GM12873 (cell line): ENCODE results near the gene LIN28B.

Source experiments
- TF ChIP-seq, protein P1 (sequence below): IDR thresholded peaks from 2 replicates; pipeline ENCODE4 v1.5.1; 2012; ENCODE audit warnings: low read depth, mild to moderate bottlenecking, moderate library complexity, low read length, control low read depth; ENCODE audit not compliant: insufficient read depth; ENCODE audit errors: missing control alignments

The LIN28B gene

DNA sequence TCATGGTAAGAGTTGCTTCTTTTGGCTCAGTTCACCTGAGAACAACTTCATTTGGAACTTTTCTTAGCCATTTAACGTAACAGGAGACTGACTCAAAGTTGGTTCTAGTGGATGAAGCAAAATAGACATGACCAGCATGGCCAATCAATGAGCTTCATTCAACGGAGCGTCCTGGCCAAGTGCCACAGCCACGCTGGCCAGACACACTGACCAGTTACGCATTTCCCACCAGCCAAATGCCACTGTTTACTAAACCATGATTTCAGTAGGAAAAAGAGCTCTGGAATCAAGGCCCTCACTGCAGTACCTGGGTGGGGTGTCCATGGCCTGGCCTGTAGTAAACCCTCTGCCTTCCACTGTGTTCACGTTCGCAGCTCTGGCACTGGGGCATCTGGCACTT is 142.5 kb downstream of the LIN28B start:
- TF ChIP-seq, protein P1, sequence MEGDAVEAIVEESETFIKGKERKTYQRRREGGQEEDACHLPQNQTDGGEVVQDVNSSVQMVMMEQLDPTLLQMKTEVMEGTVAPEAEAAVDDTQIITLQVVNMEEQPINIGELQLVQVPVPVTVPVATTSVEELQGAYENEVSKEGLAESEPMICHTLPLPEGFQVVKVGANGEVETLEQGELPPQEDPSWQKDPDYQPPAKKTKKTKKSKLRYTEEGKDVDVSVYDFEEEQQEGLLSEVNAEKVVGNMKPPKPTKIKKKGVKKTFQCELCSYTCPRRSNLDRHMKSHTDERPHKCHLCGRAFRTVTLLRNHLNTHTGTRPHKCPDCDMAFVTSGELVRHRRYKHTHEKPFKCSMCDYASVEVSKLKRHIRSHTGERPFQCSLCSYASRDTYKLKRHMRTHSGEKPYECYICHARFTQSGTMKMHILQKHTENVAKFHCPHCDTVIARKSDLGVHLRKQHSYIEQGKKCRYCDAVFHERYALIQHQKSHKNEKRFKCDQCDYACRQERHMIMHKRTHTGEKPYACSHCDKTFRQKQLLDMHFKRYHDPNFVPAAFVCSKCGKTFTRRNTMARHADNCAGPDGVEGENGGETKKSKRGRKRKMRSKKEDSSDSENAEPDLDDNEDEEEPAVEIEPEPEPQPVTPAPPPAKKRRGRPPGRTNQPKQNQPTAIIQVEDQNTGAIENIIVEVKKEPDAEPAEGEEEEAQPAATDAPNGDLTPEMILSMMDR = no peak

DNA sequence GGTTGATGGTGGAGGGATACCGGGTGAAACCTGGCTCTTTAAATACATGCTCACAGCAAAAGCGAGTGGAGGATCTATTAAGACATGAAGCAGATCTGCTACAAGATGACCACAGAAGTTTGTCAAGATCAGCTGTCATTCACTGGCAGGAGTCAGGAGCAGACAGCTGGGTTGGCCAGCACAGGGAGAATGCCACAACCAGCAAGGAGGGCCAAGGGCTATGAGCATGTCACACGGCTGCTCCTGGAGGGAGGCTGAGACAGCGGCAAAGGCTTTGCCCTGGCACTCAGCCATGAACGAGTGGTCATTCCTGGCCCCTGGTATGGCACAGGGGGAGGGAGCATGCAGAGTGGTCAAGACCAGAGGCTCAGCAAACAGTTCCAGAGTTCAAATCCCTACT is 145.3 kb downstream of the LIN28B start:
- TF ChIP-seq, protein P1 = no peak

DNA sequence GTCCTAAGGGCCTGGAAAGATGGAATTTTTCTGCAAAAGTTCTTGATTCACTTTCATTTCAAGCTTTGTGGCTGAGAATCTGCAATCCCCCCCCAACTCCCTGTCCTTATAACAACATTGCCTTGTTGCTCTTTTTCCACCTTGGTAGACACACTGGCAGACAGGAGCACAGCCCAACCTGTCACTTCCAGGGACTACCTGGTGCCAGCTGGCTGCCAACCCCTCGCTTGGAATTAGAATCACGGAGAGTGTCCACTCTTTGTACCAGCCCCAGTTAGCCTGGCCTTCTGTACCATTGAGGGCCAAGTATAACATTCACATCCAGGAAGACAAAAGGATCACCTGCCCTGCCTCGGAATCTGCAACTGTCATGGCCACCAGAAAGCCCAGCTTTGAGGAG is 148.2 kb downstream of the LIN28B start:
- TF ChIP-seq, protein P1 = no peak

DNA sequence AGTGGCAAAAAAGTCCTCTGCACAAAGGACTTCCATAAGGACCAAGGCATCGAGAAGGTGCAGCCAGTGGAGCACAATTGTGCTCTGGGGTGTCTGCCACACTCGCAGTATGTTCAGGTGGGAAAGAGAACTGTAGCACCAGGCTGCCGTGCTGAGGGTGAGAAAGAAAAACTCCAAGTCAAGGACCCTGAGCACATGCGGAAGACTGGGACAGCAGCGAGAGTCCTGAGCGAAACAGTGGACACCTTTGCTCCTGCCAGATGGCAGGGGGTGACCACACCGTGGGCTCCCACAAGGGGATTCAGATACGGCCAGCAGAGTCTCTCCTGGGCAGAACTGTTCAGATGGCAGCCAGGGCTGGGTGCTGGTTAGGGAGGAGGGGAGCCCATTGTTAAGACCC is 149.4 kb downstream of the LIN28B start:
- TF ChIP-seq, protein P1 = no peak

DNA sequence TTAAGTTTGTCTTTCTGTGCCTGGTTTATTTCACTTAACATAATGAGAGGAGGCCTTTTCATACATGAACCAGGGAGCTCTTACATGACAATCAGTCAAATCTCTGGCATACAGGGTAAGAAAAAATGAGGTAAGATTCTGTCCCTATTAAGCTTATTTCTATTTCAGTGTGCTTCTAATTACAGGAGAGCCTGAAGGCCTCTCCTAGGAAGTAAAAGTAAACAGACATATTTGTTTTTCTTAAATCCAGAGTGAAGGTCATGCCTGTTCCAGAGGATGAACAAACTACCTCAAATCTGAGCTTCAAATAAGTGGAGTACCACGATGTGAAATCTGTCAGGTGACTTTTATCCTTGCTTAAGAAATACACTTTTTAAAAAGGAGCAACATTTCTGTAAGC is 150.3 kb downstream of the LIN28B start:
- TF ChIP-seq, protein P1 = no peak

DNA sequence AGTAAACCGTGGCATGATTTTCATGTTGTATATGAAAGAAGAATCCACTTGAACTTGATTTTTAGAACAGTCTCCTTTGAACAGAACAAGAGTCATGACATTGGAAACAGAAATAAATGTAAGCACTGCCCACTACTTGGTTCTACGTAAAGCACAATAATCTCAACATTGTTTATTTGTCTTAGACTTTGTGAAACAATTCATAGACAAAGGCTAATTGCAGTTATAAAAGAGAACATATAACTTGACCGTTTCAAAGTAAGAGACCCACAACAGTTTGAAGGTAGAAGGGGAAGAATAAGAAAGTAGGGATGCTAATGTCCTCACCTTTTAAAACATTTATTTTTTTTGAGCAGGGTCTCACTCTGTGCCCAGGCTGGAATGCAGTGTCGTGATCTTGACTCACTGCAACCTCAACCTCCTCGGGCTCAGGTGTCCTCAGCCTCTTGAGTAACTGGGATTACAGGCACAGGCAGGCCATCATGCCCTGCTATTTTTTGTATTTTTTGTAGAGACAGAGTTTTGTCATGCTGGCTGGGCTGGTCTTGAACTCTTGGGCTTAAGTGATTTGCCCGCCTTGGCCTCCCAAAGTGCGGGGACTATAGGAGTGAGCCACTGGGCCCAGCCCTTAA is 151.8 kb downstream of the LIN28B start:
- TF ChIP-seq, protein P1 = no peak

- TF ChIP-seq, protein P1 = no peak
These were observed 153.3 kb downstream of the LIN28B start for GRCh38 chr6:105109955-105110895.
